Measurements from ENCODE around the gene SLC29A1.

SLC29A1 gene

DNA sequence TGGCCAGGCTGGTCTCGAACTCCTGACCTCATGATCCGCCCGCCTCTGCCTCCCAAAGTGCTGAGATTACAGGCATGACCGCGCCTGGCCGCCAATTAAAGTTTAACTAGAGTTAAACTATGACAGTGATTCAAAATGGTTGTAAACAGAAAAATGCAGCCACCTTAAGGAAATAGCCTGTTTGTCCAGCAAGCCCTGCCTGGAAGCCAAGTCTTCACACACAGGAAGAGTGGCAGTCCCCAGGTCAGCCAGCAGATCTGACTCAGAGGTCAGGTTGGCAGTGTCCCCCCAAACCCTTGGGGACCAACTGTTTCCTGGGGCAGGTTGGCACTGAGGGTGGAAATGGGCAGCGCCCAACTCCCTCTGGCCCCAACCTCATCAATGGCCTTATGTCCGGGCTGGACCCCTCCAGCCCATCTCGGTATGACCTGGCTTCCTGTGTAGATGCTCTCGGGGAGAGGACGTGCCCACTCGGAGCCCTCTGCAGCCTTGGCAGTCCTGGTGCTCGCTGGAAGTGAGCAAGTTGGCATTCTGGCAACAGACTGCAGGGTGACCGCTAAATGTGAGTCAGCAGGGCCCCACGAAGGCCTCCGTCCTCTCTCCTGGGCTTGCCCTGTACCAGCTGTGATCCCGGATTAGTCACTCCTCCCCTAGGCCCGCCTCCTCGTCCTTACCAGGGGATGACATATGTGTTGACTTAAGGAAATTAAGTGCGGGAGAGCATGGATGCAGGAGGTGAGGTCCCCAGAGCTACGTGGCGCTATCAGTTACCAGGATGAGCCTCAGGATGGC, 13.8 kb downstream of the SLC29A1 start:
- peak; percentile 96 for DNase-seq (ENCODE audit: low read depth)

DNA sequence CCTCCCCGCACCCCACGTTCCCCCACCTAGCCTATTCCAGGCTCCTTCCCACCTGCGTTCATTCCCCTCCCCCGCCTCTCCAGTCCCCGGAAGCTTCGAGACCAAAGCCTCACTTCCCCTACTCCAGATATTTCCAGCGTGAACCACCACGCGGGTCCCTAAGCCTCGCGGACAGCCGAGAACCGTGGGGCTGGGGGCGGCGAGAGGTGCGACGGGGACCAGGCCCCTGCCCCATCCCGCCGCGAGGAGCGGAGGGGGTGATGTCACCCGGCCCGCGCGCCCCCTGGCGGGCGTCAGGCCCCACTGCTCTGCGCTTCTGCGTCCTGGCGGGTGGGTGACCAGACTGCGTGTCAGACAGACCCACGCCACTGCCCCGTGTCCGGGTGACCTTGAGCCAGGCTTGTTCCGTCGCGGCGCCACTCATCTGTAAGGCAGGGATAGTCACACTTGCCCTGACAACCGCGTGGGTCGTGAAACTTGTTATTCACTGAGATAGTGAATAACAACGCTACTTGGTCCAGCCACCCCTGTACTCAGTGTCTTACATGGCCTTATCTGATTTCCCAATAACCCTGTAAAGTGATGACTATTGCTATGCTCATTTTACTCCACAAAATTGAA, 14.5 kb downstream of the SLC29A1 start:
- DNase-seq (ENCODE audit: low read depth), result no peak

DNA sequence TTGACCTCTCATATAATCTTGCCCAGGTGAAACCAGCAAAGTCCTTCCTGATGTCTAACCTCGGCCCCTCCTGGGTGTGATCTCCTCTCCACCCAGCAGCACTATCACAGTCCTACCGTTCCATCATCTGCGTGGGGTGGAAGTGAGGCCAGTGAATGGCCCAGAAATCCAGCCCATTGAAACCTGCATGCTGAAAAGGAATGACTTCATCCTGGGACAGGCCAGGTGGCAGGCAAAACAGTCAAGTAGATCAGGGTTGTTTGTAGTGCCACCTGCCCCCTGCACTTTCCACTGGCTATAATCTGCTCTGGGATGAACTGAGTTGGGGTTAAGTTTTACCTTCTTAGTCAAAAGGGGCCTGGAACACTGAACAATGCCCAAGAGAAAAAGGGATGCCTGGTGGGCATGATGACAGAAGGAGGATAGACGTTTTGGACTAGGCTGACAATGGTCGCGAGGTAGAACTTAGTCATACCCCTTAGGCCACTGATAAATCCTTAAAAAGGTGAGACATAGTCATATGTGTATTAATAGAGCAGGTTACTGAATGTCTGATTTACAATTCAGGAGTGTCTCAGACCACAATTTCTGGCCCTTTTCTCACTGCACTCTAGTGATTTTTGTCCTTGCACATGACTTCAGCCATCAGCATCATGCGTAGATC, 15.4 kb downstream of the SLC29A1 start:
- DNase-seq (ENCODE audit: low read depth), result no peak

DNA sequence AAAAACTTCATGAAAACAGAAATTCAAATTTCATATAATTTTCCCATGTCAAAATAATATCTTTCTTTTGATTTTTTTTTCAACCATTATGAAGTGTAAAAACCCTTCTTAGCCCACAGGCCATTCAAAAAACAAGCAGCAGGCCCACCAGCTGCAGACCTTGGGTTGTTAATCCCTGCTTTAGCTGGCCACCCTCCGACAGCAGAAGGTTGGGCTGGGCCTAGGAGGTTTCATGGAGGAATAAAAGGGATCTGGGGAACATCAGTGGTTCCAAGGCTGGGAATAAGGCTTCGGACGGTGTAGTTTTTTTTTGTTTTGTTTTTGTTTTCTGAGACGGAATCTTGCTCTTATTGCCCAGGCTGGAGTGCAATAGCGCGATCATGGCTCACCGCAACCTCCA, 19.9 kb downstream of the SLC29A1 start:
- no peak for DNase-seq (ENCODE audit: low read depth)

DNA sequence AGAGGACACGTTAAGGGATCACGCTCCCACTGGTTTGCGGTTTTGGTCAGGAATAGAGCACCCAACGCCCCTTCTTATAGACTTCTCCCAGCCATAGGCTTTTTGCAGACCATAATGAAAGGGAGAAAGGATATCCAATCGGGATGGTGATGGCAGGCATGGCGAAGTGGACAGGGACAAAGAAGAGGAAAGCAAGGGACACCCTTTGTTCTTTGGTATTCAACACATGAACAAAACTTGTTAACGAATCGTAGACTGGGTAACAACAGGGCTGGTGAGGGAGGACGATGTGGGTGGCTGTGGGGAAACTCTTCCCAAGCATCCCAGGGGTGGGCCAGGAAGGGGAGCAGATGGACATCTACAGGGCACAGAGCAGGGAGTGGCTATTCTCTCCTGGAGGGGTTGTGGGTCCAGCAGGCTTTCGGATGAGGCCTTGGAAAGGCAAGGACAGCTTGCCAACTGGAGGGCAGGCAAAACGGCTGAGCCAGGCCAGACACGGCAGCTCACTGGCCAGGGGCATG, 22.1 kb downstream of the SLC29A1 start:
- DNase-seq (ENCODE audit: low read depth), result no peak

DNA sequence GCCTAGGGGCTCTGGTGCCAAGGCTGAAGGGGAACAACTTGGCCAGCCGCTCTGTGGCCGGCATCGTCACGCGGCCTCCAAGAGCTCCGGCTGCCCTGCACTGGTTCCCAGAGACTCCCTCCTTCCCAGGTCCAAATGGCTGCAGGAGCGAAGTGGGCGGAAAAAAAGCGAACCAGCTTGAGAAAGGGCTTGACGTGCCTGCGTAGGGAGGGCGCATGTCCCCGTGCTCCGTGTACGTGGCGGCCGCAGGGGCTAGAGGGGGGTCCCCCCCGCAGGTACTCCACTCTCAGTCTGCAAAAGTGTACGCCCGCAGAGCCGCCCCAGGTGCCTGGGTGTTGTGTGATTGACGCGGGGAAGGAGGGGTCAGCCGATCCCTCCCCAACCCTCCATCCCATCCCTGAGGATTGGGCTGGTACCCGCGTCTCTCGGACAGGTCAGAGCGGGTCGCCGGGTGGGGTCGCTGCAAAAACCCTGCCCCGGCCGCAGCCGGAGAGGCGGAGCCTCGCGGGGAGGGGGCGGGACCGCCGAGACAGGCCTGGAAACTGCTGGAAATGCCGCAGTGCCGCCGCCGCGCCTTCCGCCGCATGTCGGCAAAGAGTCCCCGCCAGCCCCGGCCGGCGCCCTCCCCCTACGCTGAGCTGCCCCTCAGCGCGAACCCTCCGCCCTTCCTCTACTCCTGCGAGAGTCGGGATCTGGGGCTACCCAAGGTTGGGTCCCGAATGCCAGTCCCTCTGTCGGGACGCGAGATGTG, 22.7 kb downstream of the SLC29A1 start:
- DNase-seq (ENCODE audit: low read depth), result no peak

DNA sequence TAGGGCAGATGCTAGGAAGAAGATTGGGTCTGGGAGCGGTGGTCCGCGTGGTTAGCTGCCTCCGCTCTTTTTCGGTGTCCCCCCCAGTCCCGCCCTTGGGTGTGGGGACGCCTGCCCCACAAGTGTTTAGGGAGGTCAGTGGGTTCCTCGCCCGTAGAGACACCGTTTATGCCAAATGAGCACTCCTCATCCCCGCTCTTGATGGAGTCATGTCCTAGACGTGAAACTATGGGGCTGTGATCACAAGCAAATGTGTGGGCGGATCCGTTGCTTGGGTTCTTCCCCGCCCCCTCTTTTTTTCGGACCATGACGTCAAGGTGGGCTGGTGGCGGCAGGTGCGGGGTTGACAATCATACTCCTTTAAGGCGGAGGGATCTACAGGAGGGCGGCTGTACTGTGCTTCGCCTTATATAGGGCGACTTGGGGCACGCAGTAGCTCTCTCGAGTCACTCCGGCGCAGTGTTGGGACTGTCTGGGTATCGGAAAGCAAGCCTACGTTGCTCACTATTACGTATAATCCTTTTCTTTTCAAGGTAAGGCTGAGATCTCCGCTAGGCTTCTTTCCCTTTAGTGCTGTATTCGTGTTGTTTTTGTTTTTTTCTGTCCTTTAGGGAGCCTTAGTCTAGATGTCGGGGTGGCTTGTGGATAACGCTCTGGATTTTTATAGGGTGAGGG, 23.4 kb downstream of the SLC29A1 start, which contains the start of gene HSP90AB1:
Gene HSP90AB1, plus strand, starts transcription at position 439 of the 675 bp plus-strand sequence. CDS start 1,529 bp downstream, outside the sequence.
- peak; percentile 90 for DNase-seq (ENCODE audit: low read depth)

DNA sequence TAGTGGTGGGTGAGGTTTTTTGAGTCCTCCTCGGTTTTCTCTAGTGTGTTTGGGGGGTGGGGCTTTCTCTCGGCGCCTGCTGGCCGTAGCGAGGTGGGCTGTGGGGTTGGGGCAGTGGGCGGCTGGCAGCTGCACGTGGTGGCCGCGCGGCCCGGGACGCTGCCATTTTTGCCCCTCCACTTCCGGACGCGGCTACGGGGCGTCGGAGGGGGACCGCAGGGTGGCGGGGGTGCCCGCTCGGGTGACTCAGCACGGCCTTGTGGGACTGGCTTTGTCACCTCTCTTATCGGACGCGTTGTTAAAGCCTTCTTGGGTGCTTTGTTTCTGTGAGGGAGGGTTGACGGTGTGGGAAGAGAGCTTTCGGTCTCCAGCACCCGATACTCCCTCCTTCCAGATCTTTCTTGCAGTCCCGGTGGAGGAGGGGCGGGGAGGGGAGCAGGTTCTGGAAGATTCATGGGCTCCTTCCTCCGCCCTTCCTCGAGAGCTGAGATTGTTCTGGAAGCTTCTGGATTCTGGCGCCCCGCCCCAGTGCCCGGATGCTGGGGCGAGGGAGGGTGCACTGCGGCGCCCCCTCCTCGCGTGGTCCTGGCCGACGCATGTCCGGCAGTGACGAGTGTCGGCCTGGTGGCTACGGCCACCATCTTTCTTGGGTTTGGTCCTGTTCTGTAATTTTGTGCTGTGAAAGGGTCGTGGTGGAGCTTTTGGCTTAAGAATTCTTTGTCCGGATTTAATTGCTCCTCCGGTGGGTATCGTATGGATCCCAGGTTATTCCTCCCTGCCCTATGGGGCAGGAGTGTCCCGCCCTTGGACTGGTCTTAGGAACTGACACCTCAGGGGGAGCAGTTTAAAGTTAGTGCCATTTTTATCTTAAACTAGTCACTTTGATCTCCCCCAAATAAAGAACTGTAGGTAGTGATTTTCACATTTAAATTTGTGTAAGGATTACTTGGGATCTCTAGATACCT, 24.2 kb downstream of the SLC29A1 start:
- no peak for DNase-seq (ENCODE audit: low read depth)

DNA sequence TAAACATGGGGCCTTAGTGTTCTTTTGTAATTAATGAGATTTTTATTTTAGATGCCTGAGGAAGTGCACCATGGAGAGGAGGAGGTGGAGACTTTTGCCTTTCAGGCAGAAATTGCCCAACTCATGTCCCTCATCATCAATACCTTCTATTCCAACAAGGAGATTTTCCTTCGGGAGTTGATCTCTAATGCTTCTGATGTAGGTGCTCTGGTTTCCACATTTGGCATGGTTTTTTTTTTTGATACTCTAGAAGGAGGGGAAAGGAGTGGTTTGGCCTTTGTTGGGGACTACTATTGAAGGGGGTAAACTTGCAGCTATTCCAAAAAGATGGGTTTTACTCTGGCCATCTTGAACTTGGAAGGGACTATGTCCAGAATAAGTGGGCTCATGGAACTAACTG, 25.2 kb downstream of the SLC29A1 start:
- no peak for DNase-seq (ENCODE audit: low read depth)

DNA sequence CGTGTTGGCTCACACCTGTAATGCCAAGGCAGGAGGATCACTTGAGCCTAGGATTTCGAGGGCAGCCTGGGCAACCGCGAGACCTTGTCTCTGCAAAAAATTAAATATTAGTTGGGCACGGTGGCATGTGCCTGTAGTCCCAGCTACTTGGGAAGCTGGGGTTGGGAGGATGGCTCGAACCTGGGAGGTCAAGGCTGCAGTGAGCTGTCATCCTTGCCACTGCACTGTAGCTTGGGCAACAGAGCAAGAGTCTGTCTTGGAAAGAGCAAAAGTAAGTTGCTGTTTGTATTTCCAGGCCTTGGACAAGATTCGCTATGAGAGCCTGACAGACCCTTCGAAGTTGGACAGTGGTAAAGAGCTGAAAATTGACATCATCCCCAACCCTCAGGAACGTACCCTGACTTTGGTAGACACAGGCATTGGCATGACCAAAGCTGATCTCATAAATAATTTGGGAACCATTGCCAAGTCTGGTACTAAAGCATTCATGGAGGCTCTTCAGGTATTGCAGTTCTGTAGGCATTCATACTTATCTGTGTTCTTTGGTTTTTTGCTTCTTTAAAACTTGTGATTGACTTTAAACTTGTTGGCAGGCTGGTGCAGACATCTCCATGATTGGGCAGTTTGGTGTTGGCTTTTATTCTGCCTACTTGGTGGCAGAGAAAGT, 25.8 kb downstream of the SLC29A1 start:
- no peak for DNase-seq (ENCODE audit: low read depth)

DNA sequence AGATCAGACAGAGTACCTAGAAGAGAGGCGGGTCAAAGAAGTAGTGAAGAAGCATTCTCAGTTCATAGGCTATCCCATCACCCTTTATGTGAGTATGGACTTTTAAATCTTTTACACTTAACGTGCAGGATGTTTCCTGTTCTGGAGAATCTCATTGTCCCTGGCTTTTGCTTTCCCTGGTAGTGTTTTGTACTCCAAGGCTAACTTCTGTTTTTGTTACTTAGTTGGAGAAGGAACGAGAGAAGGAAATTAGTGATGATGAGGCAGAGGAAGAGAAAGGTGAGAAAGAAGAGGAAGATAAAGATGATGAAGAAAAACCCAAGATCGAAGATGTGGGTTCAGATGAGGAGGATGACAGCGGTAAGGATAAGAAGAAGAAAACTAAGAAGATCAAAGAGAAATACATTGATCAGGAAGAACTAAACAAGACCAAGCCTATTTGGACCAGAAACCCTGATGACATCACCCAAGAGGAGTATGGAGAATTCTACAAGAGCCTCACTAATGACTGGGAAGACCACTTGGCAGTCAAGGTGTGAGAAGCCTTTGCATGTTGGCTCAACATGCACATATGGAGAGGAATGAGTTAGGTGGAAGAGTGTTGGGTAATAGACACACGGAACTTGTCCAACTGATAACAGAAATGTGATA, 26.8 kb downstream of the SLC29A1 start:
- no peak for DNase-seq (ENCODE audit: low read depth)

DNA sequence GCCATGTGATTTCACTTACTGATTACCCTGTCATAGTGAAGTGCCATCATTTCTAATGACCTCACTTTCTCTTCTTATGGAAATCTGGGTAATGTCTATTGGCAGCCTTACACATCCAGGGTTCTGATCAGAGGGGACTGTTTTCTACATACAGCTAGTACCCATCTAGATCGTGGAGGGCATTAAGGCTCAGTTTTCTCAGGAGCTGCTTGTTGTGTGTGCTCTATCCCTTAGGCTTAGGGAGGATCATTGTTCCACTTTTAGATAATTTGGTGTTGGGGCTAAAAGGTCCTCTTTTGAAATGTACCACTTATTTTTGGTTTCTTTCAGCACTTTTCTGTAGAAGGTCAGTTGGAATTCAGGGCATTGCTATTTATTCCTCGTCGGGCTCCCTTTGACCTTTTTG, 27.3 kb downstream of the SLC29A1 start:
- DNase-seq (ENCODE audit: low read depth), result no peak

DNA sequence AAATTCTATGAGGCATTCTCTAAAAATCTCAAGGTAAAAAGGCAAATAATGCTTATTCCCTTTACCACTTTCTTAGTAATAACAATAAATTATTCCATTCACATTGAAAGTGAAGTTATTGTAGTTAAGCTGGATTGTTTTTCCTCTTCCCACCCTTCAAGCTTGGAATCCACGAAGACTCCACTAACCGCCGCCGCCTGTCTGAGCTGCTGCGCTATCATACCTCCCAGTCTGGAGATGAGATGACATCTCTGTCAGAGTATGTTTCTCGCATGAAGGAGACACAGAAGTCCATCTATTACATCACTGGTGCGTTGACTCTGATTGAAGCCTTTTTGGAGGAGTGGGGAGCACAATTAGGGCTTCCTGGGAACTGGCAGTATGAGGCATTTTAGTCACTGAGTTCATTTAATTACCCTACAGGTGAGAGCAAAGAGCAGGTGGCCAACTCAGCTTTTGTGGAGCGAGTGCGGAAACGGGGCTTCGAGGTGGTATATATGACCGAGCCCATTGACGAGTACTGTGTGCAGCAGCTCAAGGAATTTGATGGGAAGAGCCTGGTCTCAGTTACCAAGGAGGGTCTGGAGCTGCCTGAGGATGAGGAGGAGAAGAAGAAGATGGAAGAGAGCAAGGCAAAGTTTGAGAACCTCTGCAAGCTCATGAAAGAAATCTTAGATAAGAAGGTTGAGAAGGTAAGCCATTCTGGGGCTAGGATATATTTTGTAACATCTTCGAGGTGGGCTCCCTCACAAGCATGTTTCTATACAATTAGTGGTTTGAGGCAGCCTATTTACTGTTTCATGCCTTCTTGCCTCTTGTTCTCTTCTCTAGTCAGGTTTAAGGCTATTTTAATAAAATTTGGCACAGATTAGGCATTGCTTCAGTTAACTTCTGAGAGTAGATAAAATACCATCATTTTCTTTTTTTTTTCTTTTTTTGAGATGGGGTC, 28.5 kb downstream of the SLC29A1 start:
- no peak for DNase-seq (ENCODE audit: low read depth)

DNA sequence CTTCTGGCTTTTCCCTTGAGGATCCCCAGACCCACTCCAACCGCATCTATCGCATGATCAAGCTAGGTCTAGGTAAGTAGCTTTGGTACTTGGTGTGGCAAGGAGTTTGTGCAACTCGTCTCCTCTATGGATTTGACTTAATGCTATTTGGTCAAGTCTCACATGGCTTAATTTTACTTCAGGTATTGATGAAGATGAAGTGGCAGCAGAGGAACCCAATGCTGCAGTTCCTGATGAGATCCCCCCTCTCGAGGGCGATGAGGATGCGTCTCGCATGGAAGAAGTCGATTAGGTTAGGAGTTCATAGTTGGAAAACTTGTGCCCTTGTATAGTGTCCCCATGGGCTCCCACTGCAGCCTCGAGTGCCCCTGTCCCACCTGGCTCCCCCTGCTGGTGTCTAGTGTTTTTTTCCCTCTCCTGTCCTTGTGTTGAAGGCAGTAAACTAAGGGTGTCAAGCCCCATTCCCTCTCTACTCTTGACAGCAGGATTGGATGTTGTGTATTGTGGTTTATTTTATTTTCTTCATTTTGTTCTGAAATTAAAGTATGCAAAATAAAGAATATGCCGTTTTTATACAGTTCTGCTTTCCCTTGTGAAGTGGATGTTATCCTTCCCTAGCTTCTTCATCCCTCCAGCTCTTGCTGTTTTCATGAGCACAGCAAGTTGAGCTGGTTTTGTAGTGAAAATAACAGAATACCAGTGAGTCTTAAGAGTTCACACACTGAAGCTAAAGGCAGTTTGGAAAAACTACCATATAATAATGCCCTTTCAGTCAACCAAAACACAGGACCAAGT, 30.1 kb downstream of the SLC29A1 start:
- no peak for DNase-seq (ENCODE audit: low read depth)

DNA sequence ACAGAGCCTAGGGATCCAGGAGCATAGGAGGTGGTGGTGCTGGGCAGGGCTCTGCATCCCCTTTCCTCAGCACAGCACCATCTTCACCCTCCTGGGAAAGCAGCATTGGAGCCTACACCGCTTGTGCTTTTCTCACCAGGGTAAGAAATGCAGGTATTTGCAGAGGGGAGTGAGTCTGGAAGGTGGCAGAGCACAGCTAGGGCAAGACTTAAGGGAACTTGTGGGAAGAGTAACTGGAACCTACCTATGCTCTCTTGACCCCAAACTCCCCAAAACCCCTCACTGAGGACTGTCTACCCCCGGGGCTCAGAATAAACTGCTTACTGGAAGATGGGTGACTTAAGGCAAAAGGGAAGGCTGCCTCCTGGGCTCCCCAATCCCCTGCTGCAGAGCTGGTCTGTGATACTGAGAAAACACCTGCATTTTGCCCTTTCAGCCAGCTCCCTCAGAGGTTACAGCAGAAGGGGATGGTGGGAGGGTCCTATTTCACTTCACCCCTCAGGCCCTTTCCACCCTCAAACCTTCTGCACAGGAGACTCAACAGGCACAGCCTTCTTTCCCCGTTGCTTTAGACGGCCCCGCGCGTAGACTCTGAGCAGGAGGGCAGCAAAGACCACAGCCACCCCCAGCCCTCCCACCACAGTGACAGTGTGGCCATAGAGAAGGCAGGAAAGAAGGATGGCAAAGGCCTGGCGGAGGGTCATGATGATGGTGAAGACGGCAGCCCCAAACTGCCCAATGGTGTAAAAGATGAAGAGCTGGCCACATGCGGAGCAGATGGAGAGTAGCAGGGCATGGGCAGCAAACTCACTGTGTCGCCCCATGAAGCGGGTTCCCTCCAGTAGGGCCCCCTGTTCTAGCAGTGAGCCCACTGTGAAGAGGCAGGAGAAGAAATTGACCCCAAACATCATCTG, 31.1 kb downstream of the SLC29A1 start:
- no peak for DNase-seq (ENCODE audit: low read depth)
